Nephron (organoid): ENCODE data around the gene GNG3.
"Not testable (repeated sequence)": the region's sequence is repeated elsewhere in the genome, so short reads cannot be mapped to it uniquely, and the experiment has no call there.

Source experiments
- H3K27ac Mint-ChIP-seq, 3 experiments: 2 replicates each; pipeline ENCODE4 v1.8.0; 2020; ENCODE audit warnings: mixed read lengths in 3 of 3, mild to moderate bottlenecking in 2 of 3, moderate library complexity in 1 of 3
- H3K27me3 Mint-ChIP-seq: 2 replicates; pipeline ENCODE4 v1.8.0; 2021; ENCODE audit warnings: low read depth, mild to moderate bottlenecking, moderate library complexity, mixed read lengths
- H3K36me3 Mint-ChIP-seq: 2 replicates; pipeline ENCODE4 v1.8.0; 2020; ENCODE audit warnings: low read depth, mixed read lengths
- H3K4me1 Mint-ChIP-seq: 2 replicates; pipeline ENCODE4 v1.8.0; 2020; ENCODE audit warnings: mixed read lengths
- H3K4me3 Mint-ChIP-seq, 3 experiments: 2 replicates each; pipeline ENCODE4 v1.8.0; 2020; ENCODE audit warnings: mild to moderate bottlenecking in 3 of 3, mixed read lengths in 3 of 3, moderate library complexity in 2 of 3
- H3K9me3 Mint-ChIP-seq: 2 replicates; pipeline ENCODE4 v1.8.0; 2020; ENCODE audit warnings: mixed read lengths
- CTCF ChIP-seq, 3 experiments: fragments of 200-600 bp; sonication (generic); IDR thresholded peaks; one replicate each; pipeline ENCODE4 v1.5.0; 2021; ENCODE audit warnings: antibody characterized with exemption in 3 of 3; ENCODE audit not compliant: unreplicated experiment in 3 of 3

Gene GNG3

GRCh38 chr11:62680825-62681240, 26.6 kb upstream of the GNG3 start:
- H3K27ac Mint-ChIP-seq, result peak overlapping the region; percentile 96 to 98 (median 96)
- H3K4me1 Mint-ChIP-seq, result peaks cover 30% of the 10 kb centered on the region
- no peaks in the 10 kb centered on the region for H3K27me3 Mint-ChIP-seq
- peaks cover 16% of the 10 kb centered on the region for H3K36me3 Mint-ChIP-seq
- TF ChIP-seq CTCF (IDR thresholded peaks at IDR 0.05; ENCODE audit: unreplicated experiment in 3 of 3), result peak; percentile 51 to 60 (median 58)
- peak overlapping the region; percentile 76 to 89 (median 85) for H3K4me3 Mint-ChIP-seq
- no peaks in the 10 kb centered on the region for H3K9me3 Mint-ChIP-seq

- no peak overlapping the region for H3K4me3 Mint-ChIP-seq
- no peak for TF ChIP-seq CTCF (IDR thresholded peaks at IDR 0.05; ENCODE audit: unreplicated experiment in 3 of 3)
- H3K4me1 Mint-ChIP-seq, result peaks cover 22% of the 10 kb centered on the region
- no peak overlapping the region for H3K27ac Mint-ChIP-seq
- no peaks in the 10 kb centered on the region for H3K9me3 Mint-ChIP-seq
- peaks cover 6% of the 10 kb centered on the region for H3K36me3 Mint-ChIP-seq
- H3K27me3 Mint-ChIP-seq, result no peaks in the 10 kb centered on the region
Measured at GRCh38 chr11:62682518-62682917, 25.0 kb upstream of the GNG3 start.

GRCh38 chr11:62687508-62688396, 19.7 kb upstream of the GNG3 start:
- no peaks in the 10 kb centered on the region for H3K9me3 Mint-ChIP-seq
- peaks cover 21% of the 10 kb centered on the region for H3K4me1 Mint-ChIP-seq
- peaks cover 21% of the 10 kb centered on the region for H3K36me3 Mint-ChIP-seq
- no peak overlapping the region for H3K4me3 Mint-ChIP-seq
- H3K27ac Mint-ChIP-seq, result peak overlapping the region in 2 of 3 experiments; percentile 95 to 98
- no peak for TF ChIP-seq CTCF (IDR thresholded peaks at IDR 0.05; ENCODE audit: unreplicated experiment in 3 of 3)
- no peaks in the 10 kb centered on the region for H3K27me3 Mint-ChIP-seq

- no peaks in the 10 kb centered on the region for H3K9me3 Mint-ChIP-seq
- H3K4me3 Mint-ChIP-seq, result peak overlapping the region; percentile 36 to 77 (median 40)
- no peak for TF ChIP-seq CTCF (IDR thresholded peaks at IDR 0.05; ENCODE audit: unreplicated experiment in 3 of 3)
- H3K4me1 Mint-ChIP-seq, result peaks cover 21% of the 10 kb centered on the region
- H3K36me3 Mint-ChIP-seq, result peaks cover 24% of the 10 kb centered on the region
- H3K27me3 Mint-ChIP-seq, result no peaks in the 10 kb centered on the region
- peak overlapping the region; percentile 89 to 98 (median 95) for H3K27ac Mint-ChIP-seq
Measured at GRCh38 chr11:62688491-62688890, 19.0 kb upstream of the GNG3 start.

GRCh38 chr11:62689421-62690183, 17.9 kb upstream of the GNG3 start, which contains the start of gene LRRN4CL:
TSS of gene LRRN4CL (minus strand) at chr11:62689530. CDS start at chr11:62688508, 1,022 bp downstream.
- Mint-ChIP-seq H3K36me3 (peaks cover 28% of the 10 kb centered on the region), H3K9me3 (no peaks in the 10 kb centered on the region), H3K4me1 (peaks cover 23% of the 10 kb centered on the region), H3K4me3 (peak within 1 kb of the TSS; percentile 55 to 89 (median 82)), H3K27ac (peak within 1 kb of the TSS; percentile 89 to 98 (median 95)), H3K27me3 (peaks cover 2% of the 10 kb centered on the region)
- TF ChIP-seq CTCF (IDR thresholded peaks at IDR 0.05; ENCODE audit: unreplicated experiment in 3 of 3), result no peak

- not testable (repeated sequence) for H3K27me3 Mint-ChIP-seq, H3K4me3 Mint-ChIP-seq, H3K27ac Mint-ChIP-seq, H3K9me3 Mint-ChIP-seq
- peaks cover 42% of the 10 kb centered on the region for H3K36me3 Mint-ChIP-seq
- H3K4me1 Mint-ChIP-seq, result peaks cover 24% of the 10 kb centered on the region
Measured at GRCh38 chr11:62693624-62694023, 13.9 kb upstream of the GNG3 start.
